GM20431 (cell line): ENCODE measurements around the gene LTBP4.
"Not testable (repeated sequence)": the region's sequence is repeated elsewhere in the genome, so short reads cannot be mapped to it uniquely, and the experiment has no call there.

Experiments used
- in situ Hi-C: fragments of 300-500 bp; cut with MseI, MboI; formaldehyde crosslinking; loops from one replicate; pipeline ENCODE4 v1.15.0; 2020; ENCODE audit warnings: low sequenced_read_pairs; ENCODE audit not compliant: unreplicated experiment

The LTBP4 gene

GRCh38 chr19:40623403-40624251 is 22.5 kb downstream of the LTBP4 start:
- in situ Hi-C loops = no loop called here

- in situ Hi-C loops = not testable (repeated sequence)
Observed at GRCh38 chr19:40624369-40625153, 23.4 kb downstream of the LTBP4 start.

GRCh38 chr19:40625406-40626120 is 24.4 kb downstream of the LTBP4 start:
- in situ Hi-C loops = no loop called here

- in situ Hi-C loops = no loop called here
Observed at GRCh38 chr19:40626918-40627317, 25.7 kb downstream of the LTBP4 start.

GRCh38 chr19:40627486-40628279 is 26.5 kb downstream of the LTBP4 start:
- in situ Hi-C loops = no loop called here

GRCh38 chr19:40629346-40629745 is 28.2 kb downstream of the LTBP4 start:
- in situ Hi-C loops = no loop called here

- in situ Hi-C loops = no loop called here
Observed at GRCh38 chr19:40630571-40631160, 29.5 kb downstream of the LTBP4 start.

GRCh38 chr19:40632311-40633036 is 31.3 kb downstream of the LTBP4 start:
- in situ Hi-C loops = no loop called here

GRCh38 chr19:40633207-40633606 is 32.0 kb downstream of the LTBP4 start:
- in situ Hi-C loops = no loop called here

GRCh38 chr19:40638327-40638726 is 37.2 kb downstream of the LTBP4 start:
- in situ Hi-C loops = no loop called here

GRCh38 chr19:40639638-40639982 is 38.4 kb downstream of the LTBP4 start:
- in situ Hi-C loops = no loop called here

- in situ Hi-C loops = no loop called here
Observed at GRCh38 chr19:40640744-40641143, 39.6 kb downstream of the LTBP4 start.

- in situ Hi-C loops = no loop called here
Observed at GRCh38 chr19:40641281-40641680, 40.1 kb downstream of the LTBP4 start.

- in situ Hi-C loops = no loop called here
Observed at GRCh38 chr19:40642051-40642706, 41.0 kb downstream of the LTBP4 start.

GRCh38 chr19:40642757-40643305 is 41.7 kb downstream of the LTBP4 start:
- in situ Hi-C loops = no loop called here

GRCh38 chr19:40646743-40647254 is 45.6 kb downstream of the LTBP4 start:
- in situ Hi-C loops = no loop called here

GRCh38 chr19:40649903-40650675 is 48.9 kb downstream of the LTBP4 start:
- in situ Hi-C loops = not testable (repeated sequence)
